ENCODE results near the gene GAL3ST3.
"Not testable (repeated sequence)": the region's sequence is repeated elsewhere in the genome, so short reads cannot be mapped to it uniquely, and the experiment has no call there.

GAL3ST3 gene

DNA sequence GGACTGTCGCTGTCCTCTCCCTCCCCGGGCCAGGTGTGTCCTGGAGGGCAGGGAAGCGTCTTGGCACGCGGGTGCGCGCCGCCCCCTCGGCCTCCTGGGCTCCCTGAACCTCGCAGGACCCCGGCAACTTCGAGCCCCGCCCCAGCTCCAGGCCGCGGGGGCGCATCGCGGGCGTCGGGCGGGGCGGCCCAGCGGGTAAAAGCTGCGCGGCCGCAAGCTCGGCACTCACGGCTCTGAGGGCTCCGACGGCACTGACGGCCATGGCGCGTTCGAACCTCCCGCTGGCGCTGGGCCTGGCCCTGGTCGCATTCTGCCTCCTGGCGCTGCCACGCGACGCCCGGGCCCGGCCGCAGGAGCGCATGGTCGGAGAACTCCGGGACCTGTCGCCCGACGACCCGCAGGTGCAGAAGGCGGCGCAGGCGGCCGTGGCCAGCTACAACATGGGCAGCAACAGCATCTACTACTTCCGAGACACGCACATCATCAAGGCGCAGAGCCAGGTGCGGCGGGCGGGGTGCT, 37.1 kb downstream of the GAL3ST3 start, which contains the start of gene CST6:
Gene CST6, plus strand, starts transcription at position 224 of the 519 bp plus-strand sequence. Its CDS starts 37 bp downstream, at position 261.
- Histone ChIP-seq H3K27me3 (ENCODE audit: insufficient read depth, poor library complexity, severe bottlenecking) (peaks cover 9% of the 10 kb centered on the region), H3K27ac (replicated peaks) (no peak within 1 kb of the TSS), H3K4me3 (replicated peaks; ENCODE audit: insufficient read depth, low read length) (no peak within 1 kb of the TSS)
- no peak for DNase-seq (ENCODE audit: low read depth in 1 of 2, low spot score in 1 of 2)
- TF ChIP-seq SPI1 (IDR thresholded peaks at IDR 0.05; ENCODE audit: borderline replicate concordance, low read depth), result no peak
- TF ChIP-seq POLR2AphosphoS5 (IDR thresholded peaks at IDR 0.05; ENCODE audit: low read depth), result no peak
- TF ChIP-seq, protein P1, sequence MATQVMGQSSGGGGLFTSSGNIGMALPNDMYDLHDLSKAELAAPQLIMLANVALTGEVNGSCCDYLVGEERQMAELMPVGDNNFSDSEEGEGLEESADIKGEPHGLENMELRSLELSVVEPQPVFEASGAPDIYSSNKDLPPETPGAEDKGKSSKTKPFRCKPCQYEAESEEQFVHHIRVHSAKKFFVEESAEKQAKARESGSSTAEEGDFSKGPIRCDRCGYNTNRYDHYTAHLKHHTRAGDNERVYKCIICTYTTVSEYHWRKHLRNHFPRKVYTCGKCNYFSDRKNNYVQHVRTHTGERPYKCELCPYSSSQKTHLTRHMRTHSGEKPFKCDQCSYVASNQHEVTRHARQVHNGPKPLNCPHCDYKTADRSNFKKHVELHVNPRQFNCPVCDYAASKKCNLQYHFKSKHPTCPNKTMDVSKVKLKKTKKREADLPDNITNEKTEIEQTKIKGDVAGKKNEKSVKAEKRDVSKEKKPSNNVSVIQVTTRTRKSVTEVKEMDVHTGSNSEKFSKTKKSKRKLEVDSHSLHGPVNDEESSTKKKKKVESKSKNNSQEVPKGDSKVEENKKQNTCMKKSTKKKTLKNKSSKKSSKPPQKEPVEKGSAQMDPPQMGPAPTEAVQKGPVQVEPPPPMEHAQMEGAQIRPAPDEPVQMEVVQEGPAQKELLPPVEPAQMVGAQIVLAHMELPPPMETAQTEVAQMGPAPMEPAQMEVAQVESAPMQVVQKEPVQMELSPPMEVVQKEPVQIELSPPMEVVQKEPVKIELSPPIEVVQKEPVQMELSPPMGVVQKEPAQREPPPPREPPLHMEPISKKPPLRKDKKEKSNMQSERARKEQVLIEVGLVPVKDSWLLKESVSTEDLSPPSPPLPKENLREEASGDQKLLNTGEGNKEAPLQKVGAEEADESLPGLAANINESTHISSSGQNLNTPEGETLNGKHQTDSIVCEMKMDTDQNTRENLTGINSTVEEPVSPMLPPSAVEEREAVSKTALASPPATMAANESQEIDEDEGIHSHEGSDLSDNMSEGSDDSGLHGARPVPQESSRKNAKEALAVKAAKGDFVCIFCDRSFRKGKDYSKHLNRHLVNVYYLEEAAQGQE (IDR thresholded peaks at IDR 0.05; ENCODE audit: insufficient replicate concordance, low read depth), result no peak
- TF ChIP-seq, protein P2, sequence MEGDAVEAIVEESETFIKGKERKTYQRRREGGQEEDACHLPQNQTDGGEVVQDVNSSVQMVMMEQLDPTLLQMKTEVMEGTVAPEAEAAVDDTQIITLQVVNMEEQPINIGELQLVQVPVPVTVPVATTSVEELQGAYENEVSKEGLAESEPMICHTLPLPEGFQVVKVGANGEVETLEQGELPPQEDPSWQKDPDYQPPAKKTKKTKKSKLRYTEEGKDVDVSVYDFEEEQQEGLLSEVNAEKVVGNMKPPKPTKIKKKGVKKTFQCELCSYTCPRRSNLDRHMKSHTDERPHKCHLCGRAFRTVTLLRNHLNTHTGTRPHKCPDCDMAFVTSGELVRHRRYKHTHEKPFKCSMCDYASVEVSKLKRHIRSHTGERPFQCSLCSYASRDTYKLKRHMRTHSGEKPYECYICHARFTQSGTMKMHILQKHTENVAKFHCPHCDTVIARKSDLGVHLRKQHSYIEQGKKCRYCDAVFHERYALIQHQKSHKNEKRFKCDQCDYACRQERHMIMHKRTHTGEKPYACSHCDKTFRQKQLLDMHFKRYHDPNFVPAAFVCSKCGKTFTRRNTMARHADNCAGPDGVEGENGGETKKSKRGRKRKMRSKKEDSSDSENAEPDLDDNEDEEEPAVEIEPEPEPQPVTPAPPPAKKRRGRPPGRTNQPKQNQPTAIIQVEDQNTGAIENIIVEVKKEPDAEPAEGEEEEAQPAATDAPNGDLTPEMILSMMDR (IDR thresholded peaks at IDR 0.05; ENCODE audit: insufficient read depth, low read length), result no peak
- no peak for TF ChIP-seq GABPA (IDR thresholded peaks at IDR 0.05; ENCODE audit: low read depth)

DNA sequence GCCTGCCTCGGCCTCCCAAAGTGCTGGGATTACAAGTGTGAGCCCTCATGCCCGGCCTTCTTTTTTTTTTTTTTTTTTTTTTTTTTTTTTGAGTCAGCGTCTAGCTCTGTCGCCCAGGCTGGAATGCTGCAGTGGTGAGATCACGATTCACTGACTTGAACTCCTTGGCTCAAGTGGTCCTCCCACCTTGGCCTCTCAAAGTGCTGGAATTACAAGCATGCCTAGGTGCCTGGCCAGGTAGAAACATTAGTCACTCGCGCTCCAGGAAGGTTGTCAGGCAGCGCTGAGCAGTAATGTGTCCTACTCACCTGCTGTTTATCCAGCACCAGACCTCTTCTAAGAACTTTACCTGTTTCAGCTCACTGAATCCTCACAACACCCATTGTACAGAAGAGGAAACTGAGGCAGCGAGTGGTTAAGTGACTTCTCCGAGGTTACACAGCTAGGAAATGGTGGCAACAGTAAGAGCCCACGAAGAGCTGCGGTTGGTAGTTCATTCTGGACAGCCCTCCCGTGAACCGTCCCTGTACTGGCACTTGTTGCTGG, 37.6 kb downstream of the GAL3ST3 start:
- no peak for DNase-seq (ENCODE audit: low read depth in 1 of 2, low spot score in 1 of 2)
- H3K4me3 ChIP-seq (replicated peaks; ENCODE audit: insufficient read depth, low read length), result no peak overlapping the region
- H3K27ac ChIP-seq (replicated peaks), result no peak overlapping the region

DNA sequence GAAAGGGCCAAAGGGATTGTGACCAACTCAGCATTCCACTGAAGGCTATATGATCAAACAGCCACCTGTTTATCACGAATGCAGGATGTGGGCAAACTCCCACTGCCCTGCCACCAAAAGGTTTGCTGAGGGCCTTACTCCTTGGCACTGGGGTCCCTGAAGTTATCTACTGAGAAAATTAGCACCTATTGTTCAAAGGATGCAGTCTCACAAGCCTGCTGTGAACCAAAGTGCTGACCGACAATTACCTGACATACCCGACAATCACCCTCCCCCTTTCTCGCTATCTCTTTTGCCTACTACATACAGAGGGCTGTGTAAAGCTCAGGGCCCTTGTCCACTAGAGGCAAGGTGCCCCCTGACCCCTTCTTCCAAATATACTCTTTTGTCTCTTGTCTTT, 38.9 kb downstream of the GAL3ST3 start:
- H3K27me3 ChIP-seq (ENCODE audit: insufficient read depth, poor library complexity, severe bottlenecking); DNase-seq (ENCODE audit: low read depth in 1 of 2, low spot score in 1 of 2); H3K27ac ChIP-seq (replicated peaks): not testable (repeated sequence)

More for the DNA sequence above, 37.6 kb downstream of the GAL3ST3 start:
- TF ChIP-seq, protein P1 (IDR thresholded peaks at IDR 0.05; ENCODE audit: insufficient replicate concordance, low read depth), result no peak
- TF ChIP-seq POLR2AphosphoS5 (IDR thresholded peaks at IDR 0.05; ENCODE audit: low read depth) (no peak), GABPA (IDR thresholded peaks at IDR 0.05; ENCODE audit: low read depth) (no peak), SPI1 (IDR thresholded peaks at IDR 0.05; ENCODE audit: borderline replicate concordance, low read depth) (no peak)
- TF ChIP-seq, protein P2 (IDR thresholded peaks at IDR 0.05; ENCODE audit: insufficient read depth, low read length), result no peak
- peaks cover 9% of the 10 kb centered on the region for H3K27me3 ChIP-seq (ENCODE audit: insufficient read depth, poor library complexity, severe bottlenecking)

DNA sequence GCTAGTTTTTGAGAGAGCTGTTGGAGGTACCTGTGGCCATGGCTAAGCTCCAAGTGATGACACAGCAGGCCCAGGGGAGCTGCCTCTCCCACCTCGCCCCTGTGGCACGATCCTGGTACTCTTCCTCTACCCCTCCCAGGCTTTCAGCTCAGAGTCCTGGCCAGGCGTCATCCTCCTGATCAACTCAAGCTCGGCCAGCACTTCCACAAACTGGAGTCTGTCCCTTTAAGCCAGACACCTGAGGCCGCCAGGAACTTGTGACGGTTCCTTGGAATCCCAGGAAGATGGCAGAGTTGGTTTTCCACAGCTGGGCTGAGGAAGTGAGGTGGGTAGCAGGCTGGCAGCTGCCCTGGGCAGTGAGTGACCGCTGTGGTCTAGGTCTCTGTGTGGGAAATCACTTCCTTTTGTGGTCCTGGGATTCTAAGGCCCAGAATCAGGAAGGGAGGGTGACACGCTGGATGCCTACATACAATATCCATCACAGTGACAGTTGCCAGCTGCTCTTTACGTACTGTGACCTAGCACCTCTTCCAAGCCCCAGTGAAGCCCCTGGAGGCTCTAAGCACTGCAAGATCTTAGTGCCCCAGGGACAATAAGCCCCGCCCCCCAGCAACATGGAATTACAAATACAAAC, 40.4 kb downstream of the GAL3ST3 start:
- H3K4me3 ChIP-seq (replicated peaks; ENCODE audit: insufficient read depth, low read length), result no peak overlapping the region
- TF ChIP-seq, protein P2 (IDR thresholded peaks at IDR 0.05; ENCODE audit: insufficient read depth, low read length), result no peak
- no peak for TF ChIP-seq POLR2AphosphoS5 (IDR thresholded peaks at IDR 0.05; ENCODE audit: low read depth)
- TF ChIP-seq SPI1 (IDR thresholded peaks at IDR 0.05; ENCODE audit: borderline replicate concordance, low read depth), result no peak
- TF ChIP-seq, protein P1 (IDR thresholded peaks at IDR 0.05; ENCODE audit: insufficient replicate concordance, low read depth), result no peak
- TF ChIP-seq GABPA (IDR thresholded peaks at IDR 0.05; ENCODE audit: low read depth), result no peak
- peaks cover 9% of the 10 kb centered on the region for H3K27me3 ChIP-seq (ENCODE audit: insufficient read depth, poor library complexity, severe bottlenecking)
- no peak for DNase-seq (ENCODE audit: low read depth in 1 of 2, low spot score in 1 of 2)
- no peak overlapping the region for H3K27ac ChIP-seq (replicated peaks)

More for the DNA sequence above, 38.9 kb downstream of the GAL3ST3 start:
- not testable (repeated sequence) for H3K4me3 ChIP-seq (replicated peaks; ENCODE audit: insufficient read depth, low read length)
